HG02852 (cell line): Measurements from ENCODE around the gene IGFBP7.
"Not testable (repeated sequence)": the region's sequence is repeated elsewhere in the genome, so short reads cannot be mapped to it uniquely, and the experiment has no call there.

Experiments
- ATAC-seq: cut with Tn5 transposase; IDR thresholded peaks from one replicate; pipeline ENCODE4 v1.9.1; 2021; ENCODE audit warnings: mild to moderate bottlenecking, moderate library complexity; ENCODE audit not compliant: unreplicated experiment

The IGFBP7 gene

DNA sequence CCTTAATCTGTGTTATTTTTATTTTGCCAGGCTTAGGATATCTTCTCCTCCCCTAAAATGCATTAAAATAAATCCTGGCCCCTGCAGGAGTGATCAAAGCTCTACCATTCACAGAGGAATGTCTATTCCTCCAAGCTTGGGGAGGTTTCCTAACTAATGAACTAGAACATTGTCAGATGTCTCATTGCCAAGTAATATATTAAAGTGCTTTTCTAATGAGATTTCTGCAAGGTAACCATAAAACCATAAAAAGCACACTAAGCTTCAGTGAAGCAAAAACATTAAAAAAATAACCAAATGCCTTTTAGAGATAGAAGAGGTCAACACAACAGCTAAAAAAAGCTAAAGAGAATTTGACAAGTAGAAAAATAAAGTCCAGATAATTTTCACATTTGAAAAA lies 34.8 kb downstream of the IGFBP7 start:
- ATAC-seq, result no peak

GRCh38 chr4:57074744-57075143 lies 35.4 kb downstream of the IGFBP7 start:
- no peak for ATAC-seq

GRCh38 chr4:57073559-57073958 lies 36.6 kb downstream of the IGFBP7 start:
- ATAC-seq, result no peak

DNA sequence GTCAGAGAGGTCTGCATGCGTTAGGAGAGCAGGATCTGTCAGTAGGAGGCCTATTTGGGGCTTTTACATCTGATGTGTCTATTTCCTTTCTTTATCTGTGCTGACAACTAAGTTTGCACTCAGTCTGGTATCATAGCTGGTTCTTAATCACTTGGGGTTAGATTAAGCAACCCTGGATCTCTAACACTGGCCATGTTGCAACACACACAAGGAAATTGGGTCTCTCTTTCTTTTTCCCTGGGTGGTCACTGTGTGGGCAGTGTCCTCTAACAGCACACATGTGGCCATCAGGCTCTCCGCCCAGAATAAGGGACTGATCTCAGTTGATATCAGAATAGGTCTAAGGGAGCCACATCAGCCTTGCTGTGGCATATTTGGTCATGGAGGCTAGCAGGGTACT lies 38.9 kb downstream of the IGFBP7 start:
- no peak for ATAC-seq

DNA sequence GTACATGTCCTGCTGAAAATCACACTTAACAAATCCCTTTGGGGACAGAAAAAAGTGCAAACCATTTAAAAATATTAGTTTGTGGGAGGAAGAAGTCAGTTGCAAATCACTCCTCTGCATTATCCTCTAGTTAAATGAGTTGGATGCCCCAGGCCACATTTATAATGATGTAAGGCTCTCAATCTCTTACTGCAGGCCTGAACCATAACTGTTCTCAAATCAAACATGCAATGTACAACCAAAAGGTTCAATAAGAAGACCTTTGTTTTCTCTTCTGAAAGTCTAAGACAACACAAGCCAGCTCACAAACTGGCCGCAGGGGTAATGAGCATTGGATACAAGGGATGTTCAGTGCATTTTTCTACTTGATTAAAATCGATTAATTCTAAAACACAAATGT lies 39.7 kb downstream of the IGFBP7 start:
- ATAC-seq, result no peak

GRCh38 chr4:57068237-57068981 lies 41.8 kb downstream of the IGFBP7 start:
- no peak for ATAC-seq

DNA sequence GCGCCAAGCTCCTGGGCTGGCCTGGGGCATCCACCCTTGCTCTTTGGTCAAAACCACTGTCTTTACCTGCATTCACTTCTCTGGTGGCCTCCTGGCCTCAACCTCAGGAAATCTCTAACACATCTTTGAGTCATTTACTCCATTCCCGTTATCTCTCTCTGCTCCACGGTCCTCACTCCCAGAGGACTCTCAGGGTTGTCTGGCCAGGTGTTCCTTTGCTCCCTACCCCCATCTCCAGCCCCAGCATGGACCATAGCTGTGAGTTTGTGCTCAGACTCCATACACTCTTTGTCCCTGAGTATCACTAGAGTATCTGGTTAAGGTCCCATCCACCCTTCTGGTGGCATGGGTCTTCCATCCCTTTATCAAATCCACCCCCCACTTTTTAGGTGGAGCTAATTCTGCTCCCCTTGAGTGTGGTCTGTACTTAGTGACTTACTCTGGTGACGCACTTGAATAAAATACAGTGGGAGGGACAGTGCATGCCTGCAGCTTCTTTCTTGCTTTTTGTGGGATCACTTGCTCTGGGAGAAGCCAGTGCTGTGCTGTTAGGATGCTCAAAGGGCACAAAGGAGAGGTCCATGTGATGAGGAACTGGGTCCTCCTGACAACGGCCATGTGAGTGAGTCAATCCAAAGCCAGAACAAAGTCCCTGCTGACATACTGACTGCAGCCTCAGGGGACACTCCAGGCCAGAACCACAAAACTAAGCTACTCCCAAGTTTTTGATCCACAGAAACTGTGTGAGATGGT lies 44.3 kb downstream of the IGFBP7 start:
- no peak for ATAC-seq

DNA sequence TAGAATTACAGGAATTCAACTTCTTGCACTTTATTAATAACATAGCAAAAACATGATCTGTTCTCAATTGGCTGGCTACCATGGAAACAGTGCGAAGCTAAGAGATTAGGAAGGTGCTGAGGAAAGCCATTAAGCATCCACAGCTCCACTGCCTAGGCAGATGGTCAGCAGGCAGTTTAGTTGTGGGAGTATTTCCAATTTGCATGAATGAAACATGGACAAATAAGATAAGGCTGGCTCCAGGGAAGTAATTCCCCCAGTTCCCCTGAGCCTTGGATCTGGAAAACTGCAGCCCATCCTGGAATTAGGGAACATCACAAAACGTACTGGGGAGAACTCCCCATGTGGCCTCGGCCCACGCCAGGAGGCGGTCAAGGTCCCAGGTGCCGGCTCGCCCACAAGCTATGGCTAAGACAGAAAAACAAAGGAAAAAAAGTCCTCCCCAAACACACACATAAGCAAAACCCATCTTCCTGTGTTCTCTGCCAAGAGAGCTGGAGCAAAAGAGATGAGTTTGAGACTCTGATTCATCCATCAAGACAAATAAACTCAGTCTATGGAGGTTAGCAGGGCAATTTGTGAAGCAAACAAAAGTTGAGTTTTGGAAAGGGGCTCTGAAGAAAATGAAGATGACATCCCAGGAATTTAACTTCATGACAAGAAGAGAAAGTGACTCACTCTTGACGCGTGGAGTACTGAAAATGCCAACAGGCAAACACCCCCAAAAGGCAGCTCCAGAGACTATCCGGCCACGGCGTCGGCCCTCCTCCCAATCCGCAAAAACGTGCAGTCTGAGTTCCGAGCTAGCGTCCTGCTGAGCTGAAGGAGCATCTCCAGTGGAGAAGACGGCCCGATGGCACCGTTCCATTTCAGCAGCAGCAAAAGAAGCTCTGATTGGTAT lies 45.1 kb downstream of the IGFBP7 start:
- no peak for ATAC-seq

DNA sequence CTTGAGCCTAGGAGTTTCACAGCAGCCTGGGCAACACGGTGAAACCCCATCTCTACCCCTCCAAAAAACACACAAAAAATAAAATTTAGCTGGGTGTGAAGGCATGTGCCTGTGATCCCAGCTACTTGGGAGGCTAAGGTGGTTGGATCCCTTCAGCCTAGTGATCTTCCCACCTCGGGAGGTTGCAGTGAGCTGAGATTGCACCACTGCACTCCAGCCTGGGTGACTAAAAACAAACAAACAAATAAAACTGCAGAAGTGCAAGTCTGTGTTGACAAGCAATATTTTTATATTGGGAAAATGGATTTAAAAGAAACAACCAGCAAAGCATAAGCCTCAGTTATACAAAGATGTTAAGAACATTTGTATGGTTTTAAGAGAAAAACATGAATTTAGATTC lies 46.1 kb downstream of the IGFBP7 start:
- ATAC-seq, result no peak

- no peak for ATAC-seq
Measured at GRCh38 chr4:57063518-57063917, 46.7 kb downstream of the IGFBP7 start.

GRCh38 chr4:57061395-57061794 lies 48.8 kb downstream of the IGFBP7 start:
- ATAC-seq, result no peak

- ATAC-seq, result not testable (repeated sequence)
Measured at GRCh38 chr4:57060717-57061067, 49.5 kb downstream of the IGFBP7 start.

DNA sequence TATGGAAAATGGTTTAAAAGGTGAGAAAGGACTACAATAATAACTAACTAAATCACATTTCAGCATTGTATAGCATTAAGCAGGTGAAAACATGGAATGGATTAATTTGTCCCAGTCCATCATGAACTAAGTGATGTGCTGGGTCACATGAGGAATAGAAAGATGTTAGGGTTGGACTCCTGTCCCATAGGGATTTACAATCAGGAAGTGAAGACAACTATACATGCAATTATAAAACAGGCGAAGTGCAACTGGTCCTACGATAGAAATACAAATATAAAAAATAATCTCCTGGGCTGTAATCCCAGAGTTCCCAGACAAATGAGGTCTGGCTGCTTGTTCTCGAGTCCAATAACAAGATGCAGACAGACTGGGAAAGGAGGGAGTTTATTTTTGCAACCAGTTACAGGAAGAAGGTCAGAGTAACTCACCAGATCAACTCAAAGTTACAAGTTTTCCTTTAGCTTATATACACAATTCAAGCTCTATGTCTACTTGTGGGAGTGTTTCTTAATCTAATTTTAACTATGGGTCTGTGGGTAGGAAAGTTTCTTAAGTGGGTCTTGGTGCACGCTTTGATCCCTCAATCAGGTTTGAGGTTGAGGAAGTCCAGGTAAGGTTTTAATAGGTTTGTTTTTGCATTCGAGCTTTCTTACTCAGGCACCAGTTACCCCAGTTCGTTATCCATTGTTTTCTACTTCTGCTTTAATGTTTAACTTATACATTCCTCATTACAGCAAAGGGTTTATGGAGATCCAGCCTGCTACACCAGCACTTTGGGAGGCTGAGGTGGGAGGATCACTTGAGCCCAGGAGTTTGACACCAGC lies 50.1 kb downstream of the IGFBP7 start:
- ATAC-seq, result no peak

GRCh38 chr4:57055886-57056285 lies 54.3 kb downstream of the IGFBP7 start:
- ATAC-seq, result no peak

- no peak for ATAC-seq
Measured at GRCh38 chr4:57053508-57053907, 56.7 kb downstream of the IGFBP7 start.

- ATAC-seq, result no peak
Measured at GRCh38 chr4:57051524-57051923, 58.7 kb downstream of the IGFBP7 start.

- no peak for ATAC-seq
Measured at GRCh38 chr4:57051095-57051494, 59.1 kb downstream of the IGFBP7 start.

DNA sequence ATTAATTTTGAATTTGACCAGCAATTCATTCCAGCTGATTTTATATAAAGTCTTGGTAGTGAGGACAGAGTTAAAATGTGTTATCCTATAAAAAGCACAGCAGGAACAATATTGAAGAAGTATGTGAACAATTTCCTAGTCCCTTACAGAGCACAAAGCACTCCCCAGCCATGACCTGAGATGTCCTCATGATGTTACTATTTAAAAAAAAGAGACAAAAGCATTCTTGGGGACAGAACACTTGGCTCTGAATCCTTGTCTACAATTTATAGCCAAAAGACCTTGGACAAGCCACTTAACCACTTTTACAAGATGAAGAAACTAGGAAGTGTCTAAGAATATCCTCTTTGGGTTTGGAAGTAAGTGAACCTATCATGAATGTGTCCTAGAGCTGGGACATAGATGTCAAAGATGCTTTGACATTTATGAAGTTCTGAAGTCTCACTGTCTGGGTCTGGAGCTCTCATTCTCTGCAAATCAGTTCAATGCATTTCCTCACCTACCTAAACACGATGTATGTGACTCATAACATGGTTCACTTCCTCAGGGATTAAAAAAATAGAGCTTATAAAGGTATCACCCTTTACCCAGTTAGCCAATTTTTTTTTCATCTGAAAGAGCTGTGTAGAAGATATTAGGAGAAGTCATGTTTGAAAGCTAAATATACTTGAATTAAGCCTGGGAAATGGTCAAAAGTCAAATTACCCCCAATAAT lies 61.4 kb downstream of the IGFBP7 start:
- ATAC-seq, result no peak

DNA sequence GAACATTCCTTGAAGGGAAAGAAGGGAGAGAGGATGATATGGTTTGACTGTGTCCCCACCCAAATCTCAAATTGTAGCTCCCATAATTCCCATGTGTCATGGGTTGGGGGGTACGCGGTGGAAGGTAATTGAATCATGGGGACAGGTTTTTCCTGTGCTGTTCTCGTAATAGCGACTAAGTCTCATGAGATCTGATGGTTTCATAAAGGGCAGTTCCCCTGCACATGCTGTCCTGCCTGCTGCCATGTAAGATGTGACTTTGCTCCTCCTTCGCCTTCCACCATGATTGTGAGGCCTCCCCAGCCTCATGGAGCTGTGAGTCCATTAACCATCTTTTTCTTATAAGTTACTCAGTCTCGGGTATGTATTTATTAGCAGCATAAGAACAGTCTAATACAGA lies 63.1 kb downstream of the IGFBP7 start:
- not testable (repeated sequence) for ATAC-seq

- ATAC-seq, result no peak
Measured at GRCh38 chr4:57044996-57045395, 65.2 kb downstream of the IGFBP7 start.
